ENCODE data around the gene RASGRP1.

The RASGRP1 gene

GRCh38 chr15:38460543-38460942, 104.1 kb downstream of the RASGRP1 start:
- DNase-seq (ENCODE audit: low read depth in 2 of 2): no peak

GRCh38 chr15:38459480-38459879, 105.1 kb downstream of the RASGRP1 start:
- no peak for DNase-seq (ENCODE audit: low read depth in 2 of 2)

GRCh38 chr15:38458646-38459045, 106.0 kb downstream of the RASGRP1 start:
- no peak for DNase-seq (ENCODE audit: low read depth in 2 of 2)

DNA sequence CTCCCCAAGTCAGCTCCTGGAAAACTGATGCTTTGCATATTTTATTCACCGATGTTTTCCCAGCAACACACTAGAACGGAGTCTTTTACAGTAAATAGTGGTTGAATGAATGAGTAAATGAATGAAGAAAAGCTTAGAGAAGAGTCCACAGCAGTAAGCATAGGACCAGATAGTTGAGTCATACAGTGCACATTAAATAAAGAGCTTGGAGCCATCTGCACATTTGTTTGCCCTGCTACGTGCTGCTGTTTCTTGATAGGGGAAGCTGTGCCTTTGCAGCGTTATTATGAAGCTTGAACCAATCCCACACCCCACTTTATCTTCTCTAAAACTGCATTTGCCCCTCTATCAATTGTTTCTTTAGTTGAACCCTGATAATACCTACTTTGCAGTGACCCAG, 109.5 kb downstream of the RASGRP1 start:
- DNase-seq (ENCODE audit: low read depth in 2 of 2): no peak

DNA sequence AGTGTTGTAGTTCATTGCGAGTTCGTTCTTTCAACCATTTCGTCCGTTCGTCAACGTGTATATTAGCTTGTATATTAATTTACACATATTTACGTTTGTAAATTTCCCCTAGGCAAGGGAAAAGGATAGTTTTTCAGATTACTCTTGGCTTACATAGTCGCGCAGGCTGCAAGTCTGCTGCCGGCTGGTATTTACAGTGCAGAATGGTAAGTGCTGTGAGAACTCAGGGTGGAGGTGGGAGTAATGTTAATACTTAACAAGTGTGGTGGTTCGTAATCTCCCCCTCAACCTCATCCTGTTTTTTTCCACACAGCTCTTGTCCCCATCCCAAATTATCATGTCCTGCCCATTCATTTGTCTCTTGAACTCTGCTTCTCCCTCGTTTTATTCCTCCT, 109.9 kb downstream of the RASGRP1 start:
- DNase-seq (ENCODE audit: low read depth in 2 of 2): no peak

DNA sequence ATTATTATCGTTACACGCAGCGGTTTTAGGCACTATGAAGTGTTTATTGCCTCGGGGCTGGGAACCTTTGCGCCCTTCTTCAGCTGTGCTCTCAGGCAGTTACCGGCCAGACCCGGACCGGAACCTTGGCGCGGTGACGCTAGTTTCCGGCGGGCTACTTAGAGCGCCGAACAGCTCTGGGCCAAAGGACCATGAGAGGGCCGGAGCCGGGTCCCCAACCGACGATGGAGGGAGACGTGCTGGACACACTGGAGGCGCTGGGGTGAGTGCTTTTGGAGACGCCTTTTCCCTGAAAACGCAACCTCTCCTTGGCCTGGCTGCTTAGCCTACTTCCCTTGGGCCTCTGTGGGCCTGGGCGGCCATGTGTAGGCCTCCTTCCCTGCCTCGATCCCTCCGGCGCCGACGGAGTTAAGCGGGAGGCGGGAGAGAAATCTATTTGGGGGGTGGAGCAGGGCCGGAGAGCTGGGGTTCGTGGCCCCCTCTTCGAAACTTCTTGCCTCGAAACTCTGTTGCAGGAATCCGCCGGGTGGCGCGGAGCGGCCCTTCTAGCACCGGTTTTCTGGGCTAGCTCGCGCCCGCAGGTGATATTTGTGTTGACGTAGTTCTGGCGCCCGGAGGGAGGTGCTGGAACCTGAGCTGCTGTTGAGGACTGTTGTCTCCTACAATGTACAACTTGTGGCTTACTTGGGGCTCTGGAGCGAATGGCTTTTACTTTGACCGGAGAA, 110.5 kb downstream of the RASGRP1 start, which contains the start of gene FAM98B:
Gene FAM98B, plus strand, starts transcription at position 157 of the 725 bp plus-strand sequence. Its CDS starts 35 bp downstream, at position 192.
- DNase-seq (ENCODE audit: low read depth in 2 of 2): peak; percentile 79 to 90

DNA sequence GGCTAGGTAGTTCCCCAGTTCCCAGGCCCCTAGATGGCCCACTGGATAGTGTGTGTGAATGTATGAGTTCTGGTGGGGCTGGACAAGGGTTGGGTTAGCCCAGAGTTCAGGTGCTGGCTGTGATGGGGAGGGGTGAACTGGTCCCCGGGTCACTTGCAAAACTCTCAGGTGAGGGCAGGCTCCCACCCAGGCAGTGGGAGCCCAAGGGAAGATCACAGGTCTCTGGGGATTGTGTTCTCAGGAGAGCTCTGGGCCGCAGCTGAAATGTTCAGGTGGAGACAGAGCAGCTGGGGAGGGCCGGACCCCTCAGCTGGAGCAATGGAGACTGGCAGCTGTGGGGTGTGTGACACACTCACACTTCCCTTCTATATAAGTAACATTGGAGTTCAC, 123.5 kb downstream of the RASGRP1 start:
- no peak for DNase-seq (ENCODE audit: low read depth in 2 of 2)

DNA sequence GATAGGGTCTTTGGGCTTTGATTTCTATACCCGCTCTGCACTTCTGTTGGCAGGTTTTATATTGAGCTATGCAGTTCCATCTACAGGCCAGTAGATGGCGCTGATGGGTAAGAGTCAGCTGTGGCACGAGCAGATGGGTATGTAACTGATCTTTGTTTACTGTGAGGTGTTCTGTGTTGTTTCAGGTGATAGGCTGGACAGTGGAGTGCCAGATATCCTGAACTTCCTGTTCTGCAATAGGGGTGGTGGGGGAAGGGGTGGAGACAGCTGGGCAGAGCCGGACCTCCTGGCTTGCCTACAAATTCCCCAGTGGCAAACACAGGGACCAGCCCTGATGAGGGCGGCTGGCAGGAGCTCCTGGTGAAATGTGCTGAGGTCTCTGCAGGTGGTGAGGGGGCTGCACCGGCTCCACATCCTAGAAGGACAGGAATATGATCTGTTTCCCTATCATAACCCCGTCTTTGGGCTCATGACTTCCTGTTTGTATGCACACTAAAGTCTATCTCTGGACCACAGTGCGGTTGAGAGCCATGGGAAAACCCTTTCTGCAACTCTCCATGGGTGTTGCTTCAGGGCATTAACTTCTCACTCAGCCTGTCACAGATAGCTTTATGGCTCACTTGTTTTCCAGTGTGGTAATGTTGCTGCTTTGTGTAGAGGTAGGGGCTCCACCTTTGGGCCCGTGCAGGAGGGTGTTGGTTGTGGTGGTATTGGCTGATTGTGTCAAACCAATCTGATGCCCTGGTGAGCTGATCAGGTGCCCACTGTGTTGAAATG, 124.1 kb downstream of the RASGRP1 start:
- DNase-seq (ENCODE audit: low read depth in 2 of 2): peak in 1 of 2 donors; percentile 24
